A549 (cell line): ENCODE data around the gene ELAC2. TPM values are rescaled to one million over a fixed set of nuclear protein-coding genes. Genes with fewer than 3 reads are reported as not detected.

Experiments used
- ATAC-seq, 2 experiments: fragments of 200-7000 bp in 1 of 2; fragments of >200 bp in 1 of 2; cut with Nextera tagmentation in 1 of 2; cut with Tn5 transposase in 1 of 2; 3 replicates each; pipeline versions ENCODE4 v1.8.0 to v1.9.1; 2018 to 2020; ENCODE audit warnings: mild to moderate bottlenecking in 1 of 2, moderate library complexity in 1 of 2
- CTCF ChIA-PET: fragments of 300-600 bp; sonication (Branson Sonifier 250); formaldehyde crosslinking; extraction: SDS; loops from one replicate; lab custom pipeline; 2021; ENCODE audit warnings: antibody characterized with exemption, inconsistent platforms; lab: Yijun Ruan, JAX
- POLR2A ChIA-PET: fragments of 350-600 bp; formaldehyde crosslinking; extraction: SDS; loops from one replicate; lab custom pipeline; 2021; ENCODE audit warnings: antibody characterized with exemption, inconsistent platforms; lab: Yijun Ruan, JAX
- DNase-seq, 2 experiments: peaks; one replicate each; pipeline versions ENCODE4 v3.0.0 to v3.0.0-alpha.2; 2011 to 2016; ENCODE audit warnings: low read depth in 1 of 2, low spot score in 1 of 2
- FAIRE-seq: peaks from 2 replicates; lab custom pipeline; 2011; peaks lifted over from hg19 to GRCh38; lab: Jason Lieb, UNC
- H3K27ac ChIP-seq, 2 experiments: fragments of >200 bp; sonication (Bioruptor Twin); formaldehyde crosslinking; 3 replicates each; pipeline ENCODE4 v1.5.1; 2016 to 2017
- H3K4me1 ChIP-seq: fragments of >200 bp; sonication (Bioruptor Twin); formaldehyde crosslinking; 3 replicates; pipeline ENCODE4 v1.6.1; 2016
- H3K4me2 ChIP-seq: fragments of >200 bp; sonication (Bioruptor Twin); formaldehyde crosslinking; 3 replicates; pipeline ENCODE4 v1.6.1; 2016
- H3K4me3 ChIP-seq: fragments of >200 bp; sonication (Bioruptor Twin); formaldehyde crosslinking; 3 replicates; pipeline ENCODE4 v1.5.1; 2016
- H3K9me3 ChIP-seq: fragments of >200 bp; sonication (Bioruptor Twin); formaldehyde crosslinking; 3 replicates; pipeline ENCODE4 v1.6.1; 2016
- CBX8 ChIP-seq: fragments of 200-600 bp; sonication (generic); IDR thresholded peaks from 2 replicates; pipeline ENCODE4 v1.6.1; 2016
- CHD2 ChIP-seq: fragments of 150-350 bp; IDR thresholded peaks from 2 replicates; pipeline ENCODE4 v1.6.1; 2014; ENCODE audit warnings: low read length; ENCODE audit not compliant: partially characterized antibody
- CHD4 ChIP-seq: fragments of 200-600 bp; sonication (generic); IDR thresholded peaks from 2 replicates; pipeline ENCODE4 v1.6.1; 2016; ENCODE audit warnings: antibody characterized with exemption, mild to moderate bottlenecking, borderline replicate concordance
- CTCF ChIP-seq: fragments of >200 bp; sonication (Bioruptor Twin); formaldehyde crosslinking; IDR thresholded peaks from 3 replicates; pipeline ENCODE4 v1.5.1; 2016
- E2F6 ChIP-seq: IDR thresholded peaks from 2 replicates; pipeline ENCODE4 v1.6.1; 2012; ENCODE audit warnings: low read depth, borderline replicate concordance
- EHF ChIP-seq: fragments of 250-450 bp; sonication (Bioruptor Pico); IDR thresholded peaks from 2 replicates; pipeline ENCODE4 v1.5.0; 2020; ENCODE audit warnings: mild to moderate bottlenecking
- EHMT2 ChIP-seq: fragments of 200-600 bp; sonication (generic); IDR thresholded peaks from 2 replicates; pipeline ENCODE4 v1.6.1; 2016; ENCODE audit warnings: antibody characterized with exemption, low read depth, mild to moderate bottlenecking, moderate library complexity
- EP300 ChIP-seq, 2 experiments: fragments of >200 bp; sonication (Bioruptor Twin); formaldehyde crosslinking; IDR thresholded peaks; 2 replicates in 1 of 2; 3 replicates in 1 of 2; pipeline ENCODE4 v1.6.1; 2016 to 2017
- FOSB ChIP-seq: fragments of 250-450 bp; sonication (Bioruptor Pico); IDR thresholded peaks from 2 replicates; pipeline ENCODE4 v1.5.0; 2020; ENCODE audit warnings: mild to moderate bottlenecking, moderate library complexity
- FOXS1 ChIP-seq: fragments of 250-450 bp; sonication (Bioruptor Pico); IDR thresholded peaks from 2 replicates; pipeline ENCODE4 v1.5.0; 2020; ENCODE audit warnings: mild to moderate bottlenecking, moderate library complexity
- HOXB13 ChIP-seq: fragments of 250-450 bp; sonication (Bioruptor Pico); IDR thresholded peaks from 2 replicates; pipeline ENCODE4 v1.5.0; 2020; ENCODE audit warnings: low read depth, mild to moderate bottlenecking, moderate library complexity
- HOXB5 ChIP-seq: fragments of 250-450 bp; sonication (Bioruptor Pico); IDR thresholded peaks from 2 replicates; pipeline ENCODE4 v1.5.0; 2020; ENCODE audit warnings: mild to moderate bottlenecking, moderate library complexity
- JUN ChIP-seq, 2 experiments: fragments of >200 bp; sonication (Bioruptor Twin); formaldehyde crosslinking; IDR thresholded peaks; 2 replicates in 1 of 2; 3 replicates in 1 of 2; pipeline ENCODE4 v1.6.1; 2016 to 2017
- KDM1A ChIP-seq: fragments of 200-600 bp; sonication (generic); IDR thresholded peaks from 2 replicates; pipeline ENCODE4 v1.6.1; 2016; ENCODE audit warnings: low read depth, mild to moderate bottlenecking
- KDM5A ChIP-seq: fragments of 200-600 bp; sonication (generic); IDR thresholded peaks from 2 replicates; pipeline ENCODE4 v1.6.1; 2016; ENCODE audit warnings: antibody characterized with exemption, mild to moderate bottlenecking
- MAFK ChIP-seq: fragments of 450-650 bp; IDR thresholded peaks from 2 replicates; pipeline ENCODE4 v1.6.1; 2014; ENCODE audit not compliant: partially characterized antibody
- MAZ ChIP-seq: fragments of 150-350 bp; IDR thresholded peaks from 2 replicates; pipeline ENCODE4 v1.6.1; 2014; ENCODE audit warnings: antibody characterized with exemption, low read depth, low read length, borderline replicate concordance
- NPAS2 ChIP-seq: fragments of 250-450 bp; sonication (Bioruptor Pico); IDR thresholded peaks from 2 replicates; pipeline ENCODE4 v1.8.0; 2022; ENCODE audit warnings: mild to moderate bottlenecking, moderate library complexity, borderline replicate concordance
- POLR2A ChIP-seq: IDR thresholded peaks from 2 replicates; pipeline ENCODE4 v1.6.1; 2012; ENCODE audit warnings: mild to moderate bottlenecking, low read length
- RFX5 ChIP-seq: fragments of 450-650 bp; IDR thresholded peaks from 2 replicates; pipeline ENCODE4 v1.7.1; 2014; ENCODE audit warnings: antibody characterized with exemption, mild to moderate bottlenecking, moderate library complexity
- SMC3 ChIP-seq: fragments of >200 bp; sonication (Bioruptor Twin); formaldehyde crosslinking; IDR thresholded peaks from 3 replicates; pipeline ENCODE4 v1.6.1; 2018; ENCODE audit warnings: inconsistent platforms
- SREBF2 ChIP-seq: fragments of 450-650 bp; IDR thresholded peaks from 2 replicates; pipeline ENCODE4 v1.6.1; 2014; ENCODE audit warnings: mild to moderate bottlenecking, moderate library complexity
- TFCP2L1 ChIP-seq: fragments of 250-450 bp; sonication (Bioruptor Pico); IDR thresholded peaks from 2 replicates; pipeline ENCODE4 v1.5.0; 2021; ENCODE audit warnings: mild to moderate bottlenecking
- ZC3H11A ChIP-seq: fragments of 450-650 bp; IDR thresholded peaks from 2 replicates; pipeline ENCODE4 v1.6.1; 2014; ENCODE audit warnings: antibody characterized with exemption, mild to moderate bottlenecking
- ZNF302 ChIP-seq: fragments of 250-450 bp; sonication (Bioruptor Pico); IDR thresholded peaks from 2 replicates; pipeline ENCODE4 v1.9.0; 2021; ENCODE audit warnings: inconsistent platforms, mild to moderate bottlenecking, moderate library complexity
- WGBS: methylation state at CpG from one replicate; pipeline ENCODE4 v1.1.6; 2017; ENCODE audit errors: missing lambda C conversion rate; 5-methylcytosine and 5-hydroxymethylcytosine counted together
- polyA plus RNA-seq, 4 experiments: library from polyadenylated mRNA; depleted of rRNA in 3 of 4; stranded (reverse); fragments of >200 nt; fragmentation: RNase III in 1 of 4; extraction: RNeasy Plus Mini Kit Qiagen cat#74134 plus additional on column Dnase treatment in 1 of 4; gene quantifications; 2 replicates in 3 of 4; 3 replicates in 1 of 4; pipeline ENCODE4 v1.2.3, GENCODE V29; 2011 to 2017
- TF ChIP-seq, protein P1 (sequence below): fragments of 450-650 bp; IDR thresholded peaks from 2 replicates; pipeline ENCODE4 v1.6.1; 2014; ENCODE audit warnings: antibody characterized with exemption
- TF ChIP-seq, protein P2 (sequence below): fragments of 200-600 bp; sonication (generic); IDR thresholded peaks from 2 replicates; pipeline ENCODE4 v1.6.1; 2016; ENCODE audit warnings: antibody characterized with exemption, mild to moderate bottlenecking, moderate library complexity
- TF ChIP-seq, protein P3 (sequence below): fragments of >200 bp; sonication (Bioruptor Twin); formaldehyde crosslinking; IDR thresholded peaks from 3 replicates; pipeline ENCODE4 v1.6.1; 2016

The ELAC2 gene
- polyA plus RNA-seq, 2 of the 4 experiments (the other 2 are of a cell fraction) = 97.9 to 106 TPM

GRCh38 chr17:12990926-12991325 lies 26.9 kb downstream of the ELAC2 start:
- WGBS = 94% methylated on average over 12 of the region's 12 CpGs
- Histone ChIP-seq H3K4me1 (no peaks in the 10 kb centered on the region), H3K4me2 (no peak overlapping the region), H3K27ac (no peak overlapping the region), H3K4me3 (no peak overlapping the region), H3K9me3 (no peaks in the 10 kb centered on the region)
- ChIA-PET POLR2A (interaction anchor here (1.5 kb wide), 1 partner anchor 27 kb away, joined by 7 read pairs; the partner anchor contains the start of gene ELAC2), CTCF (interaction anchor here (1.0 to 10.4 kb wide), 4 partner anchors 12 to 810 kb away, joined by 3 to 79 read pairs (median 5); no protein-coding TSS in a partner anchor)
- DNase-seq = no peak
- ATAC-seq = no peak
- TF ChIP-seq TFCP2L1 (CRISPR knock-in tag) = no peak
- TF ChIP-seq MAZ = no peak
- no peak for TF ChIP-seq MAFK
- TF ChIP-seq ZNF302 (CRISPR knock-in tag) = no peak
- no peak for TF ChIP-seq RFX5
- no peak for TF ChIP-seq HOXB5 (CRISPR knock-in tag)
- TF ChIP-seq CBX8 = no peak
- no peak for TF ChIP-seq JUN (IDR thresholded peaks at IDR 0.05)
- TF ChIP-seq, protein P1, sequence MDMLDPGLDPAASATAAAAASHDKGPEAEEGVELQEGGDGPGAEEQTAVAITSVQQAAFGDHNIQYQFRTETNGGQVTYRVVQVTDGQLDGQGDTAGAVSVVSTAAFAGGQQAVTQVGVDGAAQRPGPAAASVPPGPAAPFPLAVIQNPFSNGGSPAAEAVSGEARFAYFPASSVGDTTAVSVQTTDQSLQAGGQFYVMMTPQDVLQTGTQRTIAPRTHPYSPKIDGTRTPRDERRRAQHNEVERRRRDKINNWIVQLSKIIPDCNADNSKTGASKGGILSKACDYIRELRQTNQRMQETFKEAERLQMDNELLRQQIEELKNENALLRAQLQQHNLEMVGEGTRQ = no peak
- TF ChIP-seq FOXS1 (CRISPR knock-in tag) = no peak
- no peak for TF ChIP-seq FOSB
- TF ChIP-seq, protein P2, sequence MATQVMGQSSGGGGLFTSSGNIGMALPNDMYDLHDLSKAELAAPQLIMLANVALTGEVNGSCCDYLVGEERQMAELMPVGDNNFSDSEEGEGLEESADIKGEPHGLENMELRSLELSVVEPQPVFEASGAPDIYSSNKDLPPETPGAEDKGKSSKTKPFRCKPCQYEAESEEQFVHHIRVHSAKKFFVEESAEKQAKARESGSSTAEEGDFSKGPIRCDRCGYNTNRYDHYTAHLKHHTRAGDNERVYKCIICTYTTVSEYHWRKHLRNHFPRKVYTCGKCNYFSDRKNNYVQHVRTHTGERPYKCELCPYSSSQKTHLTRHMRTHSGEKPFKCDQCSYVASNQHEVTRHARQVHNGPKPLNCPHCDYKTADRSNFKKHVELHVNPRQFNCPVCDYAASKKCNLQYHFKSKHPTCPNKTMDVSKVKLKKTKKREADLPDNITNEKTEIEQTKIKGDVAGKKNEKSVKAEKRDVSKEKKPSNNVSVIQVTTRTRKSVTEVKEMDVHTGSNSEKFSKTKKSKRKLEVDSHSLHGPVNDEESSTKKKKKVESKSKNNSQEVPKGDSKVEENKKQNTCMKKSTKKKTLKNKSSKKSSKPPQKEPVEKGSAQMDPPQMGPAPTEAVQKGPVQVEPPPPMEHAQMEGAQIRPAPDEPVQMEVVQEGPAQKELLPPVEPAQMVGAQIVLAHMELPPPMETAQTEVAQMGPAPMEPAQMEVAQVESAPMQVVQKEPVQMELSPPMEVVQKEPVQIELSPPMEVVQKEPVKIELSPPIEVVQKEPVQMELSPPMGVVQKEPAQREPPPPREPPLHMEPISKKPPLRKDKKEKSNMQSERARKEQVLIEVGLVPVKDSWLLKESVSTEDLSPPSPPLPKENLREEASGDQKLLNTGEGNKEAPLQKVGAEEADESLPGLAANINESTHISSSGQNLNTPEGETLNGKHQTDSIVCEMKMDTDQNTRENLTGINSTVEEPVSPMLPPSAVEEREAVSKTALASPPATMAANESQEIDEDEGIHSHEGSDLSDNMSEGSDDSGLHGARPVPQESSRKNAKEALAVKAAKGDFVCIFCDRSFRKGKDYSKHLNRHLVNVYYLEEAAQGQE = no peak
- TF ChIP-seq CHD2 = no peak
- TF ChIP-seq EP300 (IDR thresholded peaks at IDR 0.05) = no peak
- TF ChIP-seq KDM1A = no peak
- no peak for TF ChIP-seq ZC3H11A
- no peak for TF ChIP-seq SREBF2
- FAIRE-seq = no peak

DNA sequence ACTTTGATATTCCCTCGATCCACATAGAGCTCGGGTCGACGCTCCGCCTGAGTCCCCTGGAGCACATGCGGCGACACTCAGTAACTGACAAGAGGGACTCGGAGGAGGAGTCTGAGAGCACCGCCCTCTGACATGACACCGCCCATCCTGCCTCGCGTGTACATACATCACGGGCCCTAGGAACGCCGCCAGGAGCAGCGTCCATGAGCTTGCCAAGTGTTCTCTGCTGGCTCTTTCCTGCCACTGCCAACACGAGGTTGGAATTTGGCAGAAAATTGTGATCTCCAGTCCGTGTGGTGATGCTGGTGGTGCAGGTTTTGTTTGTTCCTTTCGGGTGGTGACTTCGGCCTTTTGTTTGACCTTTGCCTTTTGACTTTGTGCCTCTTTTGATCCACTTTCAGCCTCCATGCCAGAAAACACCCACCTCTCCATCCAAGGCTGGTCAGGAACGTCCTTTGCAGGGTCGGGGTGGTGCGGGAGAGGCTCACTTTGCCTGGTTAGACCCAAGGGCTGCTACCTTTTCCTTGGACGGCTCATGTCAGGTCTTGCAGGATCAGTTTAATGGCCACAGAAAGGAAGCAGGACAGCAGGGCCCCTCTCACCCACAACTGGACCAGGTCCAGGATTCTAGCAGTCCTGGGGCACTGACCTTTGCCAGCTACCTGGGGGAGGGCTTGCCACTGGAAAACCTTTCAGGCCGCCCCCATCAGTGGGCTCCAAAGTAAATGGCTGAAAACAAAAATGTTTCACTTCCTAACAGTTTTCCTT lies 27.6 kb downstream of the ELAC2 start:
- ATAC-seq (peak in 1 of 2 experiments; percentile 9; a peak in 1 of 6 replicates), FAIRE-seq (no peak), DNase-seq (no peak)
- H3K4me1 ChIP-seq = no peaks in the 10 kb centered on the region
- WGBS = 94% methylated on average over 25 of the region's 25 CpGs
- POLR2A ChIA-PET = interaction anchor here (1.5 kb wide), 1 partner anchor 28 kb away, joined by 7 read pairs; the partner anchor contains the start of gene ELAC2
- no peak overlapping the region for H3K4me2 ChIP-seq
- H3K9me3 ChIP-seq = no peaks in the 10 kb centered on the region
- H3K27ac ChIP-seq = no peak overlapping the region
- H3K4me3 ChIP-seq = no peak overlapping the region
- CTCF ChIA-PET = interaction anchor here (1.1 to 10.4 kb wide), 3 partner anchors 13 to 41 kb away, joined by 3 to 79 read pairs (median 4); no protein-coding TSS in a partner anchor
- TF ChIP-seq EHMT2 (no peak), KDM5A (no peak), POLR2A (peak; percentile 24; the same call in 1 of the 2 replicates), EHF (no peak), SMC3 (no peak), HOXB5 (CRISPR knock-in tag) (no peak), ZC3H11A (no peak), RFX5 (no peak), CHD4 (no peak), SREBF2 (no peak), JUN (IDR thresholded peaks at IDR 0.05) (0 out of 5 replicates have a peak, but pooled peaks of 1 of the 2 experiments have one; percentile 18), NPAS2 (CRISPR knock-in tag) (no peak), E2F6 (no peak), CTCF (no peak), HOXB13 (CRISPR knock-in tag) (no peak)
- TF ChIP-seq, protein P3, sequence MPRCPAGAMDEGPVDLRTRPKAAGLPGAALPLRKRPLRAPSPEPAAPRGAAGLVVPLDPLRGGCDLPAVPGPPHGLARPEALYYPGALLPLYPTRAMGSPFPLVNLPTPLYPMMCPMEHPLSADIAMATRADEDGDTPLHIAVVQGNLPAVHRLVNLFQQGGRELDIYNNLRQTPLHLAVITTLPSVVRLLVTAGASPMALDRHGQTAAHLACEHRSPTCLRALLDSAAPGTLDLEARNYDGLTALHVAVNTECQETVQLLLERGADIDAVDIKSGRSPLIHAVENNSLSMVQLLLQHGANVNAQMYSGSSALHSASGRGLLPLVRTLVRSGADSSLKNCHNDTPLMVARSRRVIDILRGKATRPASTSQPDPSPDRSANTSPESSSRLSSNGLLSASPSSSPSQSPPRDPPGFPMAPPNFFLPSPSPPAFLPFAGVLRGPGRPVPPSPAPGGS = no peak
- TF ChIP-seq, protein P1 = no peak
